Pulmonary artery endothelial cell (primary cell): ENCODE results near the gene SNX22. TPM values are rescaled to one million over a fixed set of nuclear protein-coding genes. Genes with fewer than 3 reads are reported as not detected.

Source experiments
- DNase-seq: peaks from one replicate; pipeline ENCODE4 v3.0.0-alpha.2; 2011; ENCODE audit warnings: low read depth, low spot score
- total RNA-seq: library from RNA; depleted of rRNA; stranded (reverse); fragments of >200 nt; gene quantifications from 2 replicates; pipeline ENCODE4 v1.2.3, GENCODE V29; 2014

Gene SNX22
- total RNA-seq, 1 donor from 2014 or later = 1.3 TPM

GRCh38 chr15:64155802-64156651 lies 4.5 kb downstream of the SNX22 start:
- DNase-seq = no peak

- no peak for DNase-seq
Observed at GRCh38 chr15:64156652-64157331, 5.3 kb downstream of the SNX22 start.

- no peak for DNase-seq
Observed at GRCh38 chr15:64157599-64158125, 6.1 kb downstream of the SNX22 start.

GRCh38 chr15:64158363-64159134 lies 7.0 kb downstream of the SNX22 start:
- no peak for DNase-seq

GRCh38 chr15:64161688-64162477 lies 10.4 kb downstream of the SNX22 start:
- no peak for DNase-seq

- no peak for DNase-seq
Observed at GRCh38 chr15:64162478-64162868, 10.9 kb downstream of the SNX22 start.

GRCh38 chr15:64162869-64163658 lies 11.5 kb downstream of the SNX22 start, which contains the start of gene PPIB:
Gene PPIB (minus strand): TSS chr15:64163022. CDS start chr15:64162986, 36 bp downstream.
- peak; percentile 92 for DNase-seq

GRCh38 chr15:64163659-64164362 lies 12.3 kb downstream of the SNX22 start:
- no peak for DNase-seq

GRCh38 chr15:64164436-64164835 lies 12.9 kb downstream of the SNX22 start:
- no peak for DNase-seq

- DNase-seq = no peak
Observed at GRCh38 chr15:64166102-64166890, 14.8 kb downstream of the SNX22 start.

- DNase-seq = no peak
Observed at GRCh38 chr15:64180235-64180824, 28.8 kb downstream of the SNX22 start.

GRCh38 chr15:64182859-64183370 lies 31.4 kb downstream of the SNX22 start:
- no peak for DNase-seq

GRCh38 chr15:64185146-64185911 lies 33.8 kb downstream of the SNX22 start:
- no peak for DNase-seq

- DNase-seq = no peak
Observed at GRCh38 chr15:64187396-64188191, 36.1 kb downstream of the SNX22 start.

GRCh38 chr15:64191971-64192830 lies 40.7 kb downstream of the SNX22 start:
- DNase-seq = no peak
